Body of pancreas (tissue), 4 donors: ENCODE results near the gene MLN. TPM values are rescaled to one million over a fixed set of nuclear protein-coding genes. Genes with fewer than 3 reads are reported as not detected.

Experiments used
- ATAC-seq: fragments of 150-250 bp; one replicate; pipeline ENCODE4 v1.9.1; 2016
- DNase-seq, 4 donors: peaks; one replicate each; pipeline ENCODE4 v3.0.0-alpha.2; 2019
- H3K27ac ChIP-seq, 4 donors: fragments of 200-600 bp; sonication (generic); 1 replicate in 3 of 4; 2 replicates in 1 of 4; pipeline versions ENCODE4 v1.5.1 to v1.6.1; 2016 to 2019; ENCODE audit warnings: mild to moderate bottlenecking in 1 of 4, mixed read lengths in 1 of 4, moderate library complexity in 1 of 4
- H3K27me3 ChIP-seq, 2 donors: fragments of 200-600 bp; sonication (generic); one replicate each; pipeline ENCODE4 v1.6.0; 2016; ENCODE audit warnings: mild to moderate bottlenecking in 1 of 2
- H3K36me3 ChIP-seq, 2 donors: fragments of 200-600 bp; sonication (generic); replicated peaks in 1 of 2; 2 replicates each; pipeline ENCODE4 v1.5.1; 2016; ENCODE audit warnings: low read depth in 2 of 2; ENCODE audit not compliant: insufficient read depth in 1 of 2
- H3K4me1 ChIP-seq: fragments of 200-600 bp; sonication (generic); one replicate; pipeline ENCODE4 v1.6.0; 2016
- H3K4me3 ChIP-seq, 2 donors: fragments of 200-600 bp; sonication (generic); 1 replicate in 1 of 2; 2 replicates in 1 of 2; pipeline ENCODE4 v1.5.1; 2016 to 2019
- H3K9me3 ChIP-seq, 3 donors: fragments of 200-600 bp; sonication (generic); 1 replicate in 2 of 3; 2 replicates in 1 of 3; pipeline ENCODE4 v1.5.1; 2016
- POLR2A ChIP-seq, 3 donors: fragments of 450-650 bp; IDR thresholded peaks; one replicate each; pipeline ENCODE4 v1.6.1; 2016; ENCODE audit warnings: antibody characterized with exemption in 3 of 3, mild to moderate bottlenecking in 2 of 3
- WGBS, 2 donors: methylation state at CpG; one replicate each; pipeline ENCODE4 v1.1.5; 2017; 5-methylcytosine and 5-hydroxymethylcytosine counted together
- intact Hi-C: fragments of 100-400 bp; cut with DNase I; formaldehyde crosslinking; loops from one replicate; pipeline ENCODE4 v1.15.1; 2023
- total RNA-seq, 2 donors: library from RNA; depleted of rRNA; stranded (reverse); fragments of >200 nt; gene quantifications; one replicate each; pipeline ENCODE4 v1.1.0, GENCODE V29; 2016
- TF ChIP-seq, protein P1 (sequence below), 7 experiments: fragments of 450-650 bp in 4 of 7; fragments of 200-600 bp in 3 of 7; sonication (generic) in 3 of 7; IDR thresholded peaks; one replicate each; pipeline ENCODE4 v1.5.1; 2016 to 2019; ENCODE audit warnings: antibody characterized with exemption in 7 of 7

Gene MLN
- total RNA-seq, 2 donors from 2014 or later, result not detected

DNA sequence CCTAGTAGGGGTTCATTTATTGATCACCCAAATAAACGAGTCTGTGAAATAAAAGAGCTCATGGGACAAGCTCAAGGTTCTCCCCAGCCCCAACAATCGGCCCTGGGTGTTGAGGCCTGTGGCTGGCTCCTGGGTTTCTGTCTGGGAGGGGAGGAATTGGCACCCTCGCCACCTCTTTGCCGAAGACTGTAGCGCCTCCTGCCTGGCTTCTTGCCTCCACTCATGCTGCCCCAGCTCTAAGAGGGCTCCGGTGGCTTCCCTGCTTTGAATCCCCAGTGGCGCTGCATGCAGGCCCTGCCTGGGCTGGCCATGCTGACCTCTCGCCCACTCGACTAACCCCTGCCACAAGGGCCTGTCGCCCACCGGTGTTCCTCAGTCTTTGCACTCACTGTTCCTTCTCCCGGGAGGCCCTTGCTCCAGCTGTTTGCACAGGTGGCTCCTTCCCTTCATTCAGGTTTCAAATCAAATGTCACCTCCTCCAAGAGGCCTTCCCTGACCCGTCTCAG lies 5.4 kb downstream of the MLN start:
- TF ChIP-seq, protein P1, sequence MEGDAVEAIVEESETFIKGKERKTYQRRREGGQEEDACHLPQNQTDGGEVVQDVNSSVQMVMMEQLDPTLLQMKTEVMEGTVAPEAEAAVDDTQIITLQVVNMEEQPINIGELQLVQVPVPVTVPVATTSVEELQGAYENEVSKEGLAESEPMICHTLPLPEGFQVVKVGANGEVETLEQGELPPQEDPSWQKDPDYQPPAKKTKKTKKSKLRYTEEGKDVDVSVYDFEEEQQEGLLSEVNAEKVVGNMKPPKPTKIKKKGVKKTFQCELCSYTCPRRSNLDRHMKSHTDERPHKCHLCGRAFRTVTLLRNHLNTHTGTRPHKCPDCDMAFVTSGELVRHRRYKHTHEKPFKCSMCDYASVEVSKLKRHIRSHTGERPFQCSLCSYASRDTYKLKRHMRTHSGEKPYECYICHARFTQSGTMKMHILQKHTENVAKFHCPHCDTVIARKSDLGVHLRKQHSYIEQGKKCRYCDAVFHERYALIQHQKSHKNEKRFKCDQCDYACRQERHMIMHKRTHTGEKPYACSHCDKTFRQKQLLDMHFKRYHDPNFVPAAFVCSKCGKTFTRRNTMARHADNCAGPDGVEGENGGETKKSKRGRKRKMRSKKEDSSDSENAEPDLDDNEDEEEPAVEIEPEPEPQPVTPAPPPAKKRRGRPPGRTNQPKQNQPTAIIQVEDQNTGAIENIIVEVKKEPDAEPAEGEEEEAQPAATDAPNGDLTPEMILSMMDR (IDR thresholded peaks at IDR 0.05), result no peak
- no peak for TF ChIP-seq POLR2A (IDR thresholded peaks at IDR 0.05)

GRCh38 chr6:33797626-33798342 lies 6.0 kb downstream of the MLN start:
- H3K36me3 ChIP-seq, result no peaks in the 10 kb centered on the region
- H3K4me3 ChIP-seq, result no peak overlapping the region
- ATAC-seq (no peak), DNase-seq (no peak)
- no peaks in the 10 kb centered on the region for H3K9me3 ChIP-seq
- 77 to 79% methylated on average over 10 of the region's 10 CpGs for WGBS, 2 donors
- H3K27me3 ChIP-seq, result no peaks in the 10 kb centered on the region
- intact Hi-C loops, result no loop called here
- TF ChIP-seq POLR2A (IDR thresholded peaks at IDR 0.05), result no peak
- TF ChIP-seq, protein P1 (IDR thresholded peaks at IDR 0.05), result no peak
- no peak overlapping the region for H3K27ac ChIP-seq
- no peaks in the 10 kb centered on the region for H3K4me1 ChIP-seq

More for the DNA sequence above, 5.4 kb downstream of the MLN start:
- intact Hi-C loops, result no loop called here
- DNase-seq (no peak), ATAC-seq (no peak)
- no peaks in the 10 kb centered on the region for H3K36me3 ChIP-seq
- H3K27me3 ChIP-seq, result no peaks in the 10 kb centered on the region
- no peak overlapping the region for H3K27ac ChIP-seq
- no peaks in the 10 kb centered on the region for H3K9me3 ChIP-seq
- H3K4me1 ChIP-seq, result no peaks in the 10 kb centered on the region
- H3K4me3 ChIP-seq, result no peak overlapping the region
- 61 to 66% methylated on average over 13 of the region's 13 CpGs for WGBS, 2 donors

DNA sequence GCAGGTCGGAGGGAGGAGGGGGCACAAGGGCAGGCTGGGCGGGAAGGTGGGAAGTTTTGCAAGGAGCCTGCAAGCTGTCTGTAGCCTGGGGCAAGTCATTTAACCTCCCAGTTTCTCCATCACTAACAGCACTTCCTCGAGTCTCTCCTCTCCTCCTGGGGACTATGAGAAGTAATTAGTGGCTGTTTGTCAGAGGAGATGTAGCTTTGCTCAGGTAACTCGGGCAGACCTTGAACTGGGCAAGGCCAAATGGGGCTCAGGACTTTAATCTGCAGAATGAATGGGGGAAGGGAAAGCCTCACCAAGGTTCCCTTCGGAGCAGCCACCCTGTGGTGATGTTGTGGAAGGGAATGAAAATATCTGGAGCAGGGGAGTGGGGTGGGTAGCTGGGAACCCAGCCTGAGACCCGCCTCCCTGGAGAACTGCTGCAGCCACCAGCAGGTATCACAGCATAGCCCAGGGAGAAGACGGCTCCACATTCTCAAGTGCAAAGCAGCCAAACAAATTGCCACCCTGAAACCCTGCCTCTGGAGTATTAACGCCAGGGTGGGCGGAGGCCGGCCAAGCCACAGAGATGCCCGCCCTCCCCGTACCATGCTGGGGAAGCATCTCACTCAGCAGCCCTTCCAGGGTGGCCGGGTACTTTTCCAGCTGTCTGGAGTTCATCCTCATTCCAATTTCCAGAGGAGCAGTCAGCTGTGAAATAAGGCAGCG lies 8.7 kb downstream of the MLN start:
- Histone ChIP-seq H3K27me3 (no peaks in the 10 kb centered on the region), H3K27ac (no peak overlapping the region), H3K4me3 (no peak overlapping the region), H3K36me3 (no peaks in the 10 kb centered on the region), H3K4me1 (no peaks in the 10 kb centered on the region), H3K9me3 (no peaks in the 10 kb centered on the region)
- TF ChIP-seq, protein P1 (IDR thresholded peaks at IDR 0.05), result no peak
- no peak for TF ChIP-seq POLR2A (IDR thresholded peaks at IDR 0.05)
- intact Hi-C loops, result no loop called here
- WGBS, 2 donors, result 49% methylated on average over 10 to 14 of the region's 14 CpGs
- ATAC-seq (no peak), DNase-seq (no peak)

- H3K36me3 ChIP-seq, result no peaks in the 10 kb centered on the region
- H3K27ac ChIP-seq, result no peak overlapping the region
- no peak for DNase-seq
- peaks cover 6% of the 10 kb centered on the region for H3K4me1 ChIP-seq
- no peak for ATAC-seq
- WGBS, 2 donors, result 43 to 44% methylated on average over 10 of the region's 10 CpGs
- no peaks in the 10 kb centered on the region for H3K9me3 ChIP-seq
- TF ChIP-seq, protein P1 (IDR thresholded peaks at IDR 0.05), result no peak
- TF ChIP-seq POLR2A (IDR thresholded peaks at IDR 0.05), result no peak
- H3K4me3 ChIP-seq, result no peak overlapping the region
- intact Hi-C loops, result no loop called here
- no peaks in the 10 kb centered on the region for H3K27me3 ChIP-seq
These were observed 10.8 kb downstream of the MLN start for GRCh38 chr6:33792981-33793380.
